CD14-positive monocyte (primary cell): ENCODE measurements around the gene SRCAP. TPM values are rescaled to one million over a fixed set of nuclear protein-coding genes. Genes with fewer than 3 reads are reported as not detected.
A peak's percentile ranks its signal among the peaks of the same experiment; 100 is the strongest.

Experiments used
- DNase-seq, 3 donors: peaks; one replicate each; pipeline ENCODE4 v3.0.0-alpha.2; 2011 to 2022
- H2AFZ ChIP-seq: 2 replicates; pipeline ENCODE4 v1.6.0; 2012; ENCODE audit warnings: mild to moderate bottlenecking, low read depth, low read length, inconsistent platforms; ENCODE audit not compliant: insufficient read depth, poor library complexity, severe bottlenecking
- H3K27ac ChIP-seq, 2 donors: 1 replicate in 1 of 2; 2 replicates in 1 of 2; pipeline ENCODE4 v1.5.1; 2012 to 2013; ENCODE audit warnings: low read length in 2 of 2, control low read depth in 1 of 2, inconsistent platforms in 1 of 2, low read depth in 1 of 2, mild to moderate bottlenecking in 1 of 2
- H3K27me3 ChIP-seq, 2 donors: one replicate each; pipeline versions ENCODE4 v1.6.0 to v1.6.1; 2011 to 2013; ENCODE audit warnings: low read length in 2 of 2; ENCODE audit not compliant: control insufficient read depth in 2 of 2, insufficient read depth in 2 of 2
- H3K36me3 ChIP-seq, 2 donors: replicated peaks in 1 of 2; 1 replicate in 1 of 2; 2 replicates in 1 of 2; pipeline versions ENCODE4 v1.5.1 to v1.6.1; 2012 to 2013; ENCODE audit warnings: low read length in 2 of 2, control low read depth in 1 of 2, inconsistent platforms in 1 of 2, mild to moderate bottlenecking in 1 of 2; ENCODE audit not compliant: insufficient read depth in 2 of 2, control insufficient read depth in 1 of 2
- H3K4me1 ChIP-seq, 2 donors: 1 replicate in 1 of 2; 2 replicates in 1 of 2; pipeline versions ENCODE4 v1.5.1 to v1.6.1; 2012 to 2013; ENCODE audit warnings: low read length in 2 of 2, control low read depth in 1 of 2, inconsistent platforms in 1 of 2, mild to moderate bottlenecking in 1 of 2, moderate library complexity in 1 of 2; ENCODE audit not compliant: insufficient read depth in 2 of 2, control insufficient read depth in 1 of 2
- H3K4me2 ChIP-seq: replicated peaks from 2 replicates; pipeline ENCODE3; 2012; ENCODE audit warnings: low read length, moderate library complexity, mild to moderate bottlenecking; ENCODE audit not compliant: poor library complexity, severe bottlenecking; ENCODE audit errors: extremely low read depth
- H3K4me3 ChIP-seq, 3 experiments: fragments of 200-600 bp in 1 of 3; sonication (generic) in 1 of 3; replicated peaks in 1 of 3; 1 replicate in 2 of 3; 2 replicates in 1 of 3; pipeline ENCODE4 v1.5.1; 2011 to 2013; ENCODE audit warnings: low read length in 3 of 3, mild to moderate bottlenecking in 3 of 3, control low read depth in 2 of 3, low read depth in 2 of 3, inconsistent platforms in 1 of 3, moderate library complexity in 1 of 3
- H3K79me2 ChIP-seq: 2 replicates; pipeline ENCODE4 v1.6.0; 2012; ENCODE audit warnings: mild to moderate bottlenecking, control low read depth, inconsistent platforms, low read length, moderate library complexity; ENCODE audit not compliant: insufficient read depth
- H3K9ac ChIP-seq: 2 replicates; pipeline ENCODE4 v1.6.0; 2017; ENCODE audit warnings: low read length, mild to moderate bottlenecking; ENCODE audit not compliant: insufficient read depth, poor library complexity, severe bottlenecking
- H3K9me3 ChIP-seq, 2 donors: replicated peaks in 1 of 2; 1 replicate in 1 of 2; 2 replicates in 1 of 2; pipeline versions ENCODE4 v1.5.1 to v1.6.1; 2012 to 2013; ENCODE audit warnings: low read length in 2 of 2, control low read depth in 1 of 2; ENCODE audit not compliant: control insufficient read depth in 1 of 2, insufficient read depth in 1 of 2
- H4K20me1 ChIP-seq: 2 replicates; pipeline ENCODE4 v1.6.0; 2012; ENCODE audit warnings: mild to moderate bottlenecking, low read length, control low read depth, moderate library complexity; ENCODE audit not compliant: insufficient read depth
- H3K27ac Mint-ChIP-seq, 7 donors: one replicate each; pipeline ENCODE4 v1.8.0; 2020; ENCODE audit warnings: mild to moderate bottlenecking in 7 of 7, mixed read lengths in 7 of 7, moderate library complexity in 6 of 7, inconsistent platforms in 2 of 7
- H3K27me3 Mint-ChIP-seq, 3 donors: one replicate each; pipeline ENCODE4 v1.8.0; 2021 to 2022; ENCODE audit warnings: low read depth in 3 of 3, mild to moderate bottlenecking in 3 of 3, mixed read lengths in 3 of 3, moderate library complexity in 3 of 3, inconsistent platforms in 1 of 3
- H3K36me3 Mint-ChIP-seq, 2 donors: one replicate each; pipeline ENCODE4 v1.8.0; 2020; ENCODE audit warnings: mixed read lengths in 2 of 2, inconsistent platforms in 1 of 2, mild to moderate bottlenecking in 1 of 2
- H3K4me1 Mint-ChIP-seq: one replicate; pipeline ENCODE4 v1.8.0; 2020; ENCODE audit warnings: mild to moderate bottlenecking, mixed read lengths
- H3K4me3 Mint-ChIP-seq, 2 donors: one replicate each; pipeline ENCODE4 v1.8.0; 2020; ENCODE audit warnings: mild to moderate bottlenecking in 2 of 2, mixed read lengths in 2 of 2, moderate library complexity in 1 of 2
- H3K9me3 Mint-ChIP-seq, 7 donors: one replicate each; pipeline ENCODE4 v1.8.0; 2020 to 2022; ENCODE audit warnings: mixed read lengths in 7 of 7, mild to moderate bottlenecking in 6 of 7, moderate library complexity in 6 of 7, inconsistent platforms in 2 of 7
- WGBS: methylation state at CpG from one replicate; pipeline ENCODE4 v1.1.5; 2013; ENCODE audit warnings: missing lambda C conversion rate; ENCODE audit not compliant: insufficient coverage; 5-methylcytosine and 5-hydroxymethylcytosine counted together
- intact Hi-C, 2 donors: fragments of 100-400 bp; cut with micrococcal nuclease; formaldehyde crosslinking; loops; one replicate each; pipeline versions ENCODE4 v1.15.0 to v1.15.1; 2023
- polyA plus RNA-seq, 3 donors: library from polyadenylated mRNA; depleted of rRNA in 1 of 3; unstranded in 2 of 3; stranded (reverse) in 1 of 3; fragments of 300-500 nt in 2 of 3; fragments of >200 nt in 1 of 3; fragmentation: Illumina TruSeq in 2 of 3; gene quantifications; 1 replicate in 2 of 3; 2 replicates in 1 of 3; pipeline ENCODE4 v1.2.3, GENCODE V29; 2012 to 2021
- TF ChIP-seq, protein P1 (sequence below): fragments of 200-600 bp; IDR thresholded peaks from one replicate; pipeline ENCODE4 v1.8.0; 2022; ENCODE audit warnings: antibody characterized with exemption, mild to moderate bottlenecking

Gene SRCAP
- polyA plus RNA-seq, 3 donors = 3.0 to 16.0 (median 6.3) TPM

DNA sequence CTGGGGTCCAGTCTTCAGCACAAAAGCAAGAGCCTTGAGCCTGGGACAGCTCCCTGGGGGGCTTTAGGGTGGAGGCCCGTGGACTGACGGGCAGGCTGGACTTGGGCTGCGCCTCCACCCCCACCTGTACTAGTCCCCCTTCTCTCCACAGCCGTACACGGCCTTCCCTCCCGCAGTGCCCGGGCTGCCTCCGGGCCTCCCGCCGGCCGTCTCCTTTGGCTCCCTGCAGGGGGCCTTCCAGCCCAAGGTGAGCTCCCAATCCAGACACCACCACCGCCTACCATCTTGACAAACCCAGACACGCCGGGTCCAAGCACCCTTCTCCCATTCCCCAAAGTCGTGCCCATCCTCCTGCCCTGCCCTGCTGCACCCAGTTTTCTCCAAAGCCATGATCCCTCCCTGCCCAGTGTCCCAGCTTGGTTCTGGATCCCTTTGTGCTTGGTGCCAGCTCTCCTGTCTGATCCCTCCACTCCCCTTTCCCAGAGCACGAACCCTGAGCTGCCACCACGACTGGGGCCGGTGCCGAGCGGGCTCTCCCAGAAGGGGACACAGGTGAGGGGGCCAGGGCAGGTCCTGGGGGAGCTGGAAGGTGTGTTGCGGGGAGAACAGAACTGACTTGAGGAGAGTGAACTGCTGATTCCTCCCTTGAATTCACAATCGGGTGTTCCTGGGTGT is 33.7 kb upstream of the SRCAP start:
- Mint-ChIP-seq H3K9me3 (no peaks in the 10 kb centered on the region), H3K4me1 (peaks cover 26% of the 10 kb centered on the region), H3K27ac (peak overlapping the region in 3 of 7 donors; percentile 26 to 72 (median 68)), H3K36me3 (peaks cover 73 to 94% of the 10 kb centered on the region in 2 donors), H3K27me3 (peaks cover 0 to 1% (median 0%) of the 10 kb centered on the region in 3 donors), H3K4me3 (no peak overlapping the region)
- peaks cover 49% of the 10 kb centered on the region for H3K79me2 ChIP-seq
- H3K9ac ChIP-seq = no peak overlapping the region
- intact Hi-C loops = no loop called here
- DNase-seq = no peak
- TF ChIP-seq, protein P1, sequence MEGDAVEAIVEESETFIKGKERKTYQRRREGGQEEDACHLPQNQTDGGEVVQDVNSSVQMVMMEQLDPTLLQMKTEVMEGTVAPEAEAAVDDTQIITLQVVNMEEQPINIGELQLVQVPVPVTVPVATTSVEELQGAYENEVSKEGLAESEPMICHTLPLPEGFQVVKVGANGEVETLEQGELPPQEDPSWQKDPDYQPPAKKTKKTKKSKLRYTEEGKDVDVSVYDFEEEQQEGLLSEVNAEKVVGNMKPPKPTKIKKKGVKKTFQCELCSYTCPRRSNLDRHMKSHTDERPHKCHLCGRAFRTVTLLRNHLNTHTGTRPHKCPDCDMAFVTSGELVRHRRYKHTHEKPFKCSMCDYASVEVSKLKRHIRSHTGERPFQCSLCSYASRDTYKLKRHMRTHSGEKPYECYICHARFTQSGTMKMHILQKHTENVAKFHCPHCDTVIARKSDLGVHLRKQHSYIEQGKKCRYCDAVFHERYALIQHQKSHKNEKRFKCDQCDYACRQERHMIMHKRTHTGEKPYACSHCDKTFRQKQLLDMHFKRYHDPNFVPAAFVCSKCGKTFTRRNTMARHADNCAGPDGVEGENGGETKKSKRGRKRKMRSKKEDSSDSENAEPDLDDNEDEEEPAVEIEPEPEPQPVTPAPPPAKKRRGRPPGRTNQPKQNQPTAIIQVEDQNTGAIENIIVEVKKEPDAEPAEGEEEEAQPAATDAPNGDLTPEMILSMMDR = no peak
- H3K4me1 ChIP-seq = peaks cover 16 to 19% of the 10 kb centered on the region in 2 donors
- no peak overlapping the region for H3K4me3 ChIP-seq
- WGBS = 97% methylated on average over 17 of the region's 22 CpGs
- H3K9me3 ChIP-seq = no peaks in the 10 kb centered on the region
- no peak overlapping the region for H3K4me2 ChIP-seq
- no peak overlapping the region for H3K27ac ChIP-seq
- no peaks in the 10 kb centered on the region for H3K27me3 ChIP-seq
- H2AFZ ChIP-seq = no peak overlapping the region
- peaks cover 95% of the 10 kb centered on the region for H4K20me1 ChIP-seq
- peaks cover 90 to 93% of the 10 kb centered on the region in 2 donors for H3K36me3 ChIP-seq

- Mint-ChIP-seq H3K4me3 (no peak overlapping the region), H3K27ac (no peak overlapping the region), H3K27me3 (peaks cover 0 to 1% (median 0%) of the 10 kb centered on the region in 3 donors), H3K36me3 (peaks cover 72 to 95% of the 10 kb centered on the region in 2 donors), H3K9me3 (no peaks in the 10 kb centered on the region), H3K4me1 (peaks cover 20% of the 10 kb centered on the region)
- H3K9ac ChIP-seq = no peak overlapping the region
- peaks cover 95% of the 10 kb centered on the region for H4K20me1 ChIP-seq
- TF ChIP-seq, protein P1 = no peak
- no CpG with 5 or more reads among the region's 4 CpGs for WGBS
- no peaks in the 10 kb centered on the region for H3K27me3 ChIP-seq
- no peaks in the 10 kb centered on the region for H3K9me3 ChIP-seq
- H3K4me1 ChIP-seq = peaks cover 11 to 14% of the 10 kb centered on the region in 2 donors
- peaks cover 44% of the 10 kb centered on the region for H3K79me2 ChIP-seq
- H3K36me3 ChIP-seq = peaks cover 91 to 98% of the 10 kb centered on the region in 2 donors
- H3K4me2 ChIP-seq = no peak overlapping the region
- H2AFZ ChIP-seq = no peak overlapping the region
- no peak overlapping the region for H3K27ac ChIP-seq
- DNase-seq = no peak
- intact Hi-C loops = no loop called here
- no peak overlapping the region for H3K4me3 ChIP-seq
These were observed 33.2 kb upstream of the SRCAP start for GRCh38 chr16:30665830-30666190.
